Activated CD4-positive, alpha-beta T cell treated with anti-CD3 and anti-CD28 coated beads, Interleukin-2, Interleukin-6, amounts not matched to agents 100 ng/mL and 50 ng/mL, durations not matched to agents 16 hours and 8 hours (primary cell): Measurements from ENCODE around the gene CABCOCO1.

Experiments used
- DNase-seq: peaks from one replicate; pipeline ENCODE4 v3.0.0-alpha.2; 2020

CABCOCO1 gene

DNA sequence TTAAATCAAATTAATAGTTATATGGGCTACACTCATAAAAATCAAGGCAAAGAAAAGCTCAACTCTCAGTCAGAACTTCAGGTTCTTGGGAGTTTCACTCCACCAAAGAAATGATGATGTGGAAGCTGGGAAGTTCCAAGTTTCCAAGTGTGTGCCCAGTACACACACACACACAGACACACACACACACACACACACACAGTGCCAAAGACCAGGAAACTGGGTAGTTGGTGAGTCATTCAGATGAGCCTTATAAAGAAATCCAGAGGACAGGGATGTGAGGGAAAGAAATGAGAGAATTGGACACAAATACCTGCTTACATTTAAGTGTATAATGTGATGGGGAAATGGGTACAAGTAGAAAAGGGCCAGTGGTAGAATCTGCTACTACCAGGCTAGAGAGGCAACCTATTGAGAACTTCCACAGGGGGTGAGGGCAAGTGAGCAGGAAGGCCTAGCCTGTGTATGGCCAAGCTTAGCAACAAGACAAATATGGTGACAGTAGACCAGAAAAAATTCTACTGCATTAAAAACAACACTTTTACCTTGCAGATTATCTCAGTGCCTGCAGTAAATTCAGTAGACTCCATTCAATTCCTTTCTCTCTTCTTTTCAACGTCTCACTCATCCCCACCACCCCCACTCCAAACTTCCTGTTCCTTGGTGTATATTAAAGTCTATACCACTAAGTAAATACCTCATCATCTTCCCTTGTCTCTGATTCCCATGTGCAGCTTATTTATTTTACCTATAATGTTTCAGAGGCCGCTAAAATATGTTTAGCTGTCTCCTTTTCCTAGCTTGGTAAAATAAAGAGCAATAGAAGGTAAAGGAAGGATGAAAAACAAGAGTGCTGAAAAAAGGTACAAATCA is 95.0 kb downstream of the CABCOCO1 start:
- DNase-seq, result no peak

DNA sequence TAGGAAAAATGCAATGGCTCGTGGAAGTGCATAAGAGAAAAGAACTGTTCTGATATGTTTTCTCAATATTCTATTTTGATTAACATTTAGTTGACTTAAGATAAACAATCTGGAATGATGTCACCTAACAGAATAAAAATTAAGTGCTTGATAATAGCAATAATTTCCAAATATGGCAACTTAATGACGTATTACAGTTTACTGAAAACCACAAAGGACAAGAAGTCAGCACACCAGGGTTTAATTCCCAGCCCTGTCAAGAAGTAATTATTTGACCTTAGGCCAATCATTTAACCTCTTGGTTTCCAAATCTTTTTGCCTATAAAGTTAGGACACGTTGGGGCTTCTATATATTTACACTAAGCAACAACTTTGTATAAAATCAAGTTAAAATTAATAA is 95.7 kb downstream of the CABCOCO1 start:
- DNase-seq, result no peak

DNA sequence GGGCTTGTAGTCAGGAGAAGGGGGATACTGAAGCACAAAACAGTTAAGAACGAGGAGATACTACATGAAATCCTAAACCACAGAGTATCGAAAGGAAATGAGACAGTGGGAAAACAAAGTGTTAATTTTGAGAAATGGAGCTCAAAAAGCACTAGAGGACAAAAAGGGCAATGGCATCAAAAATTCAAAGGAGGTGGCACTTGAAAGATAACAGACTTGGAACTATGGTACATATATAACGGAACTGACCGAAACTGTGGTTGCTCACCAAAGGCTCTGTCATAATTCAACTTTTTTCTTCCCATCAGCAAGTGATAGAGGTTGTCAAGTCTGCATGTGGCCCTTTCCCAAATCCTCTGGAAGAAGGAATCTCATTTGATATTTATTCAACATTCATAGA is 97.0 kb downstream of the CABCOCO1 start:
- no peak for DNase-seq

- DNase-seq, result no peak
Measured at GRCh38 chr10:61760943-61761824, 98.5 kb downstream of the CABCOCO1 start.

DNA sequence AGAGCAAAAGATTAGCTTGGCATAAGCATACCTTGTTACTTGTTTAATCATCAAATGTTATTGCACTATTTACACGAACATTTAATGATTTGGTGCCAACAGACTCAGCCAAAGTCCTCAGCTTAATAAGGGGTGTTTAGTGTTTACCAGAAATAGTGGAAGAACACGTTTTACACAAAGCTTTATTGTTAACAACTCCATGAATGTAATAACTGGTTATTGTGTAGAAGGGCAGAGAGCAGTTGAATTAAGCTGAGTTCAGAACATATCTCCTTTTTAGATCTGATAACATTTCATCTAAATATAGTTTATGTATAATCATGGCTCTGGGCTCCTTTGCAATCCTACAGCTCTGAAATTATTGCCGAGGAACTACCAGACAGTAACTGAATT is 99.1 kb downstream of the CABCOCO1 start:
- DNase-seq, result no peak

- no peak for DNase-seq
Measured at GRCh38 chr10:61763778-61764177, 101.0 kb downstream of the CABCOCO1 start.

GRCh38 chr10:61764486-61764885 is 101.8 kb downstream of the CABCOCO1 start:
- no peak for DNase-seq

DNA sequence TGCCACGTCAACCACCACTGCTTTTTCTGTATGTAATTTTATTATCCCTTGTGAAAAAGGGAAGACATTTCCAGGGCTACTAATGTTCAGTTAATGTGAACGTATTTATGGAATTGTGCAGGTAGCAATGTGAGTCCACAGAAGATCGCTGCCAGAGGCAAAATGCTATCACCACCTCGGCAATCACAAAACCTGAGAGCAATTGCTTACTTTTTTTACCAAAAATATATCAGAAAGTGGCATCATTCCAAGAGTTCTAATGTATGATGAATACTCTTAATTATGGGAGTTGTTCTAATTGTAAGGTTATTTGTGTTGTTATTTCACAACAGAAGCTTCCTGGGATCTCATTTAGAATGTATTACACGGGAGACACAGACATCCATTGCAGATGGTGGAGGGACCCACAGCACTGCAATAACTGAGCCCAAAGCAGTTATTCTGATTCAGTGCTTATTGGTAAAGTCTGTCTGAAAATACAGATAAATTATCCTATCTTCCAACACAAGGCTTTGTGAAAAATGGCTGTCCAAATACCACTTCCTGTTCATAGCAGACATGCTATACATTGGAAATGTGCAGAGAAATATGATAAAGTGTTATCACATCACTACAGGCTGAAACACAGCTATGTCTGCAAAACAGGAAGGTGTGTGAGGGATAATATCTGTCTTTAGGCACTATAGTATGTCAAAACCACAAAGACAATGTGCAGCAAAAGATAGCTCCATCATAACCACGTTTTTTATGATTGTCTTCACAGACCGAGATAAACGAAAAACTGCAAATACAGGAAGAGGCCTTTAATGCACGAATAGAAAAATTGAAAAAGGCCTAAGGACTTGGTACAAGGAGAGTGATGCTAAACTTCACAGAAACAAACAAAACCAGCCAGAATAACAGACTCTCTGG is 102.7 kb downstream of the CABCOCO1 start:
- DNase-seq, result no peak

DNA sequence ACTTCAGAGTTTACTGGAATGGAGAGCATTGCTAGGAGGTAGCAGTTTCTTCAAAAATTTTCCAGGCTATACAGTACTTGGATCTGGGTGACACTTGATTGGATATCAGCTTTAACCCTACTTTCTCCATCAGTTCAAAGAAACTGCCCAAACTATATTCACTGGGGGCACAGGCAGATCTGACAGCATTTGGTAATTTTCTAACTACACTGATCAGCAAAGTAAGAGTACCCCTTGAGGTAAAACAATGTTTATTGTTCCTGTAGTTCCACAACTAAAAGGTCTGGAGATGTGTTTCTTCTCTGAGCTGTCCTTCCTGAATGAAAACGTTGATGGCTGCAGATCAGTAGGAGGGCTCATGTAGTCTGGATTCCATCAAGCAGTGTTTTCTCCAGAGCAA is 104.2 kb downstream of the CABCOCO1 start:
- DNase-seq, result no peak

DNA sequence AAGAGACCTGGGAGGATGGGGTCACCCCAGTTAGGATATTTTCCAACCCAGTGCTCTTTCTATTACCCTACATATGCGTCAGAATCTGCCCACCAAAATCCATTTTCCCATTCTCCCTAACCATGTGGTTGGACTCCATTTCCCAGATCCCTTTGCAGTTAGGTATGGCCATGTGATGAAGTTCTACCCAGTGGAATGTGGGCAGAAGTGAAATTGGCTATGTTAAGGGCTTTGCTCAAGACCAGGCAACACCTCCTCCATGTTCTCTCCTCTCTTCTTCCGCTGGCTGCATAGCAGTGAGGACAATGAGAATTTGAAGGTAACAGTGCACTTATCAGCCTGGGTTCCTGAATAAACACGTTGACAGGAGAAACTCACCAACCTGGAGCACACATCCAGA is 111.3 kb downstream of the CABCOCO1 start:
- no peak for DNase-seq

- DNase-seq, result no peak
Measured at GRCh38 chr10:61775111-61775510, 112.4 kb downstream of the CABCOCO1 start.

DNA sequence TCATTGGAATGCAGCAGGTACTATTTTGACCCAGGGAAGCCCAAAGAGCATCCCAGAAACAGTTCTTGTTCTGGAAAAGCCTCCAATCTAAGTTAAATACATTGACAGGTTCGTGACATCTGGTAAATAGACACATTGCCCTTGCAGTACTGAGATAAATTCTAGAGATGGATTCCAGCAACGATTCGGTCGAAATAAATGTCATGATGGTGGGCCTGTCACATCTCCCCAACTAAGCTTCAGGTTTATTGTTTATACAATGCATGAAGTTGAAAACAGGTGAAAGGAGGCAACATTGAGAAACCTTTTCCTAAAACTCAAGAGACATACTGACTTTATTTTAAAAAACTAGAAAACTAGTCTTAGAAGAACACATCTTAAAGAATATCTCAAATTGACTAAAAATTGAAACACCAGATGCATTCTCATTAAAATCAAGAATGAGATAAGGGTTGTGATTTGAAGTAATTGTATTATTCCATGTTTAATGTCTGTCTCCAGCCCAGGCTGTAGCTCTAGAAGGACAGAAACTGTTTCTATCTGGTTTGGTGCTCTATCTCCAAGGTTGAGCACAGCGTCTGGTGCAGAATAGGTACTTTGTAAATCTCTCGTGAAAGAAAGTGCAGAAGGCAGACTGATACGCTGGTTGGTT is 114.0 kb downstream of the CABCOCO1 start:
- no peak for DNase-seq

DNA sequence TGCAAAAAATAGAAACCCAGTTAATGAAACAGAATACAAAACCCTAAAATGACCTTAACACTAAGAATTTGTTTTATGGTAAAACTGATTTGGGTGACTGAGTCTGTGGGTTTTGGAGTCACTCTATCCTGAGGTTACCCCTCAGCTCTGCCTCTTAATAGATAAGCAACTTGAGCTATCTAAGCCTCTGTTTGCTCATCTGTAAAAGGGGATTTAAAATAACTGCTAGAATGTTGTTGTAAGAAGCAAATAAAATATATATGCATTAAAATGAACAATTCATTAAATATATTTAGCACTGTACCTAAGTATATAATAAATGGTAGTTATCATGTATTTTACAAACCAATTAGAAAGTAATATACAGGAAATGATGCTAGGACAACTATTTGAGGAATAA is 115.4 kb downstream of the CABCOCO1 start:
- DNase-seq, result no peak

GRCh38 chr10:61779276-61779675 is 116.5 kb downstream of the CABCOCO1 start:
- no peak for DNase-seq

GRCh38 chr10:61779950-61780659 is 117.4 kb downstream of the CABCOCO1 start:
- DNase-seq, result peak; percentile 66

GRCh38 chr10:61780732-61781131 is 118.0 kb downstream of the CABCOCO1 start:
- DNase-seq, result no peak

DNA sequence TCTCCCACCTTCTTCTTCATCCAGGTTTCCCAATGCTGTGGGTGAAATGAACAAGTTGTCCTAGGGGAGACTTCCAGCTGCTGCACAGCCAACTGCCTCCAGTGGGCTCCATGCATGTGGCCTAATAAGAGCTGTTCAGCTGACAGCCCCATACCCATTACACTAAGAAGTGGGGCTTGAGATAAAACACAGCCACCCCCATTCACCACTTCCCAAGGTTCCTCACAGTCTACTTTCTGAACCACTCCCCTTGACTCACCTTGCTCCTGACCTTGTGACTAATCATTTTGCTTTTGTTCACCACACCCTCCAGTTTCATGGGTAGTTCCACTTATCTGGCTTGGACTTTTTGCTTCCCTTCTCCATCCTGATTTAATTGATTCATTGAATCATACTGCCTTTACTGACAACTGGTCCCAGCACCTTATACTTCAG is 119.3 kb downstream of the CABCOCO1 start:
- peak; percentile 40 for DNase-seq

GRCh38 chr10:61784354-61785133 is 121.8 kb downstream of the CABCOCO1 start:
- peak; percentile 85 for DNase-seq

GRCh38 chr10:61785473-61786105 is 122.9 kb downstream of the CABCOCO1 start:
- DNase-seq, result no peak

DNA sequence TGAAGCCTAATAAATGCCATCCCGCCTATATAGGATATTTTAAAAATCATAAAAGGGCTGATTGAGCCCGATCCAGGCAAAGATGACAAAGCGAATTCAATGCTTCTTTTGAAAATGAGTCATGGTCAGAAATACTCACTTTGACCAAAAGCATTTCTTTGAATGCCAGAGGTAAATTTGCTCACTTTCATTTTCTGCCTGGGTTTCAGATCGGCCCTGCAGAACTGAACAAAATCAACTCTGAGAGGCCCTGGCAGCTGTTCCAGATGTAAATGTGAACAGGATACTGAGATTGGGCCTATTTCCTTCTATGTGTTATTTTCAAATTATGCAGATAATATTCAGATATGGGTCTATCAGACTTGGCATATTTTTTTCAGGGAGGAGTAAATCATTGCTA is 124.0 kb downstream of the CABCOCO1 start:
- peak; percentile 83 for DNase-seq
